Fibroblast of mammary gland (primary cell): ENCODE data around the gene MUCL3.
A peak's percentile ranks its signal among the peaks of the same experiment; 100 is the strongest.
"Not testable (repeated sequence)": the region's sequence is repeated elsewhere in the genome, so short reads cannot be mapped to it uniquely, and the experiment has no call there.

Source experiments
- DNase-seq: peaks from one replicate; pipeline ENCODE4 v3.0.0-alpha.2; 2010; ENCODE audit warnings: low read depth
- H3K4me3 ChIP-seq: 2 replicates; pipeline ENCODE4 v1.5.1; 2011; ENCODE audit warnings: low read depth, mild to moderate bottlenecking, low read length, moderate library complexity; ENCODE audit not compliant: control insufficient read depth
- CTCF ChIP-seq: conservative IDR thresholded peaks from 2 replicates; pipeline ENCODE4 v1.5.1; 2011; ENCODE audit warnings: low read depth, low read length, inconsistent platforms; ENCODE audit not compliant: control insufficient read depth, insufficient read depth

The MUCL3 gene

GRCh38 chr6:30917487-30917886 is 23.3 kb upstream of the MUCL3 start:
- DNase-seq: no peak
- no peak for TF ChIP-seq CTCF
- no peak overlapping the region for H3K4me3 ChIP-seq

- TF ChIP-seq CTCF: no peak
- H3K4me3 ChIP-seq: no peak overlapping the region
- no peak for DNase-seq
These were observed 22.1 kb upstream of the MUCL3 start for GRCh38 chr6:30918670-30919069.

GRCh38 chr6:30922447-30922852 is 18.3 kb upstream of the MUCL3 start:
- no peak for DNase-seq
- H3K4me3 ChIP-seq: no peak overlapping the region
- no peak for TF ChIP-seq CTCF

- DNase-seq, H3K4me3 ChIP-seq: not testable (repeated sequence)
These were observed 16.6 kb upstream of the MUCL3 start for GRCh38 chr6:30924040-30924627.

GRCh38 chr6:30926644-30927043 is 14.1 kb upstream of the MUCL3 start:
- H3K4me3 ChIP-seq: no peak overlapping the region
- no peak for TF ChIP-seq CTCF
- peak; percentile 34 for DNase-seq

GRCh38 chr6:30927080-30927479 is 13.7 kb upstream of the MUCL3 start:
- DNase-seq, H3K4me3 ChIP-seq: not testable (repeated sequence)

GRCh38 chr6:30928677-30929076 is 12.1 kb upstream of the MUCL3 start:
- TF ChIP-seq CTCF: no peak
- DNase-seq: no peak
- no peak overlapping the region for H3K4me3 ChIP-seq

GRCh38 chr6:30930506-30930905 is 10.3 kb upstream of the MUCL3 start:
- no peak for DNase-seq
- no peak overlapping the region for H3K4me3 ChIP-seq
- no peak for TF ChIP-seq CTCF
